CD4-positive, alpha-beta T cell treated with Interleukin-4 for 4 hours (primary cell): Measurements from ENCODE around the gene VANGL2.

Source experiments
- DNase-seq: peaks from one replicate; pipeline ENCODE4 v3.0.0-alpha.2; 2020

VANGL2 gene

GRCh38 chr1:160407839-160408801 is 7.8 kb downstream of the VANGL2 start:
- no peak for DNase-seq

DNA sequence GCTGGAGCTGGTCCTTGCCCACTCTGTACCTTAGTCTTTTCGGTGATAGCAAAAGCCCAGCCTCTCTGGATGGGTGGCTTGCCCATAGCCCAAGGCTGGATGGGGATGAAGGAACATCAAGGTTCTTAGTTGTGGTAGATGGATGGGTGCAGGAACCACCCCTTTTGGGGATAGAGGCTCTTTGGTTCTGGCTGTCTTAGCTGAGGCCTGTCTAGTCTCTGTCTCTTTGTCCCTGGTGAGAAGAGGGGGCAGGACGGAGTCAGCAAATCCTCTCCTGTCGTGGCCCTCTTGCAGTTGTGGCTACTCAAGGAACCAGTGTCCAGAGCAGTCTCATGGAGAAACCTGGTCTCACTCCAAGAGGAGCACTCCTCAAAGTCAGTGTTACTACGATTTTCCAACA is 8.5 kb downstream of the VANGL2 start:
- no peak for DNase-seq

DNA sequence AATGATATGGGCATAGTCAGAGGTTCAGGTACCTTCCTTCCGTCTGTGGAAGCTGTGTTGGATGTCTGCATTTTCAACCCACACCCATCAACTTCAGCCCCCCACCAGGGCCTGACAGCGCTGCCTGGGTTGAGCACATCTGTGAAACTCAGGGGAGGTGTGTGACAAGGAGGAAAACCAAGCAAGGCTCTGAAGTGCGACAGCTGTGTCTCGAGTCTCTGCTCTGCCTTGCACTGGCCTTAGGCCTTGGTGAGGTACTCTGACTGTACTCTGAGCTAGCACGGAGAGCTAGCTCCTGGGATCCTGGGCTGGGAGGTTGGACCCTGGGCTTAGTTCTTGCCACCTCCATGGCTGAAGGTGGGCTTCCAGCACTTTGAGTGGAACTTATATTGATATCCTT is 9.1 kb downstream of the VANGL2 start:
- no peak for DNase-seq

- no peak for DNase-seq
Measured at GRCh38 chr1:160410406-160411005, 10.1 kb downstream of the VANGL2 start.

DNA sequence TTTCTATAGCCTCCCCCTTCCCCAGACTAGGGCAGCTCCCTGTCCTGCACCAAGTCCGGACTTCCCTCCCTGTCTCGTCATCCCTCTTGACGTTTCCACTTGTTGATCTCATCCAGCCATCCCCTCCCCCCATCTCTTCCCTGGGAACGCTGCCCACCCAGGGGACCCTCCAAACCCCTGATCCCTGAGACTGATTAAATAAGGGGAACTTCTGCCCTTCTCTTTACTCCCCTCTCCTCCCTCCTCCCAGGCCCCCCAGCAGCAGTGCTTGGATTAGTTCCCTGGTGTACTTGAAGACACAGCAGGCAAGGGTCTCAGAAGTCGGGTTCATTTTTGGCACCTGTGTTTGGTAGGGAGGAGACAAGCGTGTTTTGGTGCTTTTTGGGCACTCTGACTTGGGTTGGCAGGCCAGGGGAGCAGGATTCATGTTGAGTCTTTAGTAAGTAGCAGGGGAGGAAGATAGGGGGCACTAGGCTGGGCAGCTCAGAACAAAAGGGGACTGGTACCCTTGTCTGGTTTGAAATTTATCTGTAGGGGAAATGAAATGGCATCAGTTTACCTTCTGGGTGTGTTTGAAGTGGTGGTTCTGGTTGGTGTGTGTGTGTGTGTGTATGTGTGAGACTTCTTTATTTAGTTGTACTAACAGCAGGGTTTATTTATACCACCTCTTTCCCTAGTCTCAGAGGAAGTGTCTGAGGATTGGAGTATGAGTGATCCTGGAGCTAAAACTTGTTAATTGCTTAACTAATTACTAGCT is 11.1 kb downstream of the VANGL2 start:
- no peak for DNase-seq

DNA sequence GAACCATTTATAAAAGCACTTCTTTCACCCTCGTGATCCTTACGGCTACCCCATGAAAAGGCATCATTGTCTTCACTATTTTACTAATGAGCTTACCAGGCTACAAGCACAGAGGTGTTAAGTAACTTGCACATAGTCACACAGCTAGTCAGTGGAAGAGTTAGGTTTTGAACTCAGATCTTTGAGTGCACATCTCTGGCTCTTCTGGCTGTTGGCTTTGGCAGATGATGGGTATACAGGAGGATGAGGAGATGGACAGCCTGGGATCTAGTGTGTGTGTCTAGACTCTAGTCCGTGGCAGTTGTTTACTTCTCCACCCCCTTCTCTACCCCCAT is 11.6 kb downstream of the VANGL2 start:
- no peak for DNase-seq

DNA sequence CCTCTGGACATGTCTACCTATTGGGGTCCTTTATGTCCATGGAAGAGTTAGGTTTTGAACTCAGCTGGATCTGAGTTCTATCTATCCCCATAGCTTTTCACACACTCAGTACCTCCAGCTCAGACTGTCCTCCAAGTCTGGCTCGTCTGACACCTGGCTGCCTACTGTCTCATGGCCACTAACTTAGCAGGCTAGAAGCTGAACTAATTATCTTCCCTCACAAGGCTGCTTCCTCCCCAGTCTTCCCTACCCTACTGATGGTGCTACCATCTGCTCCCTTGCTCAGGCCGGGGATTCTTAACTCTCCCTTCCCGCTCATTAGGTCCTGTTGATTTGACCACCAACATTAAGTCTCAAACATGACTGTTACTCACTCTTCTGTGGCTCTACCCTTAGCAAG is 13.4 kb downstream of the VANGL2 start:
- DNase-seq = no peak

DNA sequence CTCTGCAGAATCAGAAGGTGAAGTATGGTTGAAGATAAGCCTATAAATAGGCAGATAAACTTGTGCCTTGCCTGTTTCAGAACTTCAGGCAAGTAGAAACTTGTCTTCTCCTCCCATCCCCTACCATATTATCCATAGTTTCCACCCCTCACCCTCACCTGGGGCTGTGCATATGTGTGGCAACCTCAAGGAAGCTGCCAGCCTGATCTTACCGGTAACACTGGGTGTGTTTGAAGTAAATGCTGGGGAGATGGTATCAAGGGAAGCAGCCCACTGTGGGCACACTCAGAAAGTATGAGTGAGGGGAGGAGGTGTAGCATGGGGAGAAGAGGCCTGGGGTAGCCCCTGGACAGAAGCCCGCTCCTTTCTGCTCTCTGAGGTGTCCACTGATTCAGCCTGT is 14.5 kb downstream of the VANGL2 start:
- no peak for DNase-seq

- DNase-seq = no peak
Measured at GRCh38 chr1:160415696-160416290, 15.4 kb downstream of the VANGL2 start.

DNA sequence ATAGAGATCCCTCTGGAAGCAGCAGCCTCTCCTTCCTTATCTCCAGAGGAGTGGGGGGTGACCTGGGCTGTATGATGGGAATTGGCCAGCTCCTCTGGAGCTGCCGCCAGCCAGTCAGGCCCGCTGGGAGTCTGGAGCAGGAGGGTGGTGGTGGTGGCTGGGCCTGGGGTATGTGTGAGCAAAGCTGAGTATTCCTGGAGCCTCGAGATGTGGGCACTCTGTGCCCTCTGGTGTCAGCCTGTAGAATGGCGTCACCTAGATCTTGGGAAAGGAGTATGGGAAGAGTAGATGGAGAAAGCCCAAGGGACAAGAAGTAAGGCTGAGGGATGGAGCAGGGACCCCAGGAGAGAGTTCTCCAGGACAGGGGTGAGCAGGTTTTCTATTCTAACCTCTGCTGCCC is 16.0 kb downstream of the VANGL2 start:
- DNase-seq = no peak

GRCh38 chr1:160418483-160418882 is 18.1 kb downstream of the VANGL2 start:
- no peak for DNase-seq

DNA sequence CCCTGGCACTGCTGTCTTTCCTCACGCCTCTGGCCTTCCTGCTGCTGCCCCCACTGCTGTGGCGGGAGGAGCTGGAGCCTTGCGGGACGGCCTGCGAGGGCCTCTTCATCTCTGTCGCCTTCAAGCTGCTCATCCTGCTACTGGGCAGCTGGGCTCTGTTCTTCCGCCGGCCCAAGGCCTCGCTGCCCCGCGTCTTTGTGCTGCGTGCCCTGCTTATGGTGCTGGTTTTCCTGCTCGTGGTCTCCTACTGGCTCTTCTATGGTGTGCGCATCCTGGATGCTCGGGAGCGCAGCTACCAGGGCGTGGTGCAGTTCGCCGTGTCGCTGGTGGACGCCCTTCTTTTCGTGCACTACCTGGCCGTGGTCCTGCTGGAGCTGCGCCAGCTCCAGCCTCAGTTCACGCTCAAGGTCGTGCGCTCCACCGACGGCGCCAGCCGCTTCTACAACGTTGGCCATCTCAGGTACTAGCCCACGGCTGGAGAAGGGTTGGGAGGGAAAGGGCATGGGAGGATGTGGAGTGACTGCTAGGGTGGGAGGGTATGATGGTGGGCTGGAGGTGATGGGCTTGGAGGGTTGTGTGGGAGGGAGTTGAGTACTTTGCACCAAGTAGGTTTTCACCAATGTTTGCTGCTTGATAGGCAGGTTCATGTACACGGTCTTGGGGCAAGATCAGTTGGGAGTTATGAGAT is 18.9 kb downstream of the VANGL2 start:
- DNase-seq = no peak

DNA sequence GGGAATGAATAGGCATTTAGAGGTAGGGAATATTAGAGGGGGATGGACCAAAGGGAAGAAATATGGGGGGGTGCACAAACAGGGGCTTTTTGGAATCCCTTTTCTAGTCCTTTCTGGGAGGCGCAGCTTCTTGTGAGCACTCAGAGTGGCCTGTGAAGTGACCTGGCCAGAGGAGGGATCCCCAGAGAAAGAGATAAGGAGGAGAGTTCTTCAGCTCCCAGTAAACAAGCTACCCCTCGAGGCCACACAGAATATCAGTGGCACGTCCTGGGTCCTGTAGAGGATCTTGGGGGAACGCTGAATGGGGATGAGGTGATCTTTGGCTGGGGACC is 19.4 kb downstream of the VANGL2 start:
- no peak for DNase-seq

GRCh38 chr1:160420881-160421842 is 20.8 kb downstream of the VANGL2 start:
- DNase-seq = no peak

DNA sequence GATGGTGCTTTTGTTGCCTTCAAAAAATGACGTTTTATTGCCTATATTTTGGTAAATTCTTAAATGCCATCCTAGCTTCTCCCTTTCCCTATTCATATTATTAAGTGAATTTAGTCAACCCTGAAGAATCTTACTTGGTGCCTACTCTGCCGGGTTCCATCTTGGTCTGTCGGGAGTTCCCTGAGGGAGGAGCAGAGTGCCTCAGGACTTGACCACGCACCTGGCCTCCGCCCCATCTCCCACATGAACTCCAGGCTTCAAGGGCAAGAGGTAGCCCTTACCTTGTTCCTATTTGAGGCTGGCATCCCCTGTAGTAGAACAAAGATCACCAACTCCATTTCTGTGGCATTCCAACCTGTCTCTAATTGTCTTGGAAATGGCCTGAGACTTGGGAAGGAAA is 21.5 kb downstream of the VANGL2 start:
- DNase-seq = no peak

GRCh38 chr1:160423966-160424365 is 23.6 kb downstream of the VANGL2 start:
- DNase-seq = no peak

DNA sequence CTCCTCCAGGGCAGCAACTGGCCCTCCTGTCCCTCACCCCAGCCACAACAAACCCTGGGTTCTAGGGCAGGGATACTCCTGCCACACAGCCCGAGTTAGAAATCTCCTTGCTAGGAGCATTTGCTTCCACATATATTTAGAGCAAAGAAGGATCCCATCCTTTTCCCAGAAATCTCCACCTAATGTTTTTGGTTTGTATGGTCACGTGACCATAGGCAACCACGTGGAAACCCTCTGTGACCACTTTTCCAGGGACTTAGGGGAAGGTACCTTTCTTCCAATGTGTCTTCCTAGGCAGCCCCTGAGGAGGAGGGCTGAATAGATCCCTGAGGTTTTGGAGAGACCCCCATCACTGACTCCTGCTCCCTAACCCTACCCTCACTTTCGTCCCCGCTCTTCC is 25.5 kb downstream of the VANGL2 start:
- DNase-seq = no peak

DNA sequence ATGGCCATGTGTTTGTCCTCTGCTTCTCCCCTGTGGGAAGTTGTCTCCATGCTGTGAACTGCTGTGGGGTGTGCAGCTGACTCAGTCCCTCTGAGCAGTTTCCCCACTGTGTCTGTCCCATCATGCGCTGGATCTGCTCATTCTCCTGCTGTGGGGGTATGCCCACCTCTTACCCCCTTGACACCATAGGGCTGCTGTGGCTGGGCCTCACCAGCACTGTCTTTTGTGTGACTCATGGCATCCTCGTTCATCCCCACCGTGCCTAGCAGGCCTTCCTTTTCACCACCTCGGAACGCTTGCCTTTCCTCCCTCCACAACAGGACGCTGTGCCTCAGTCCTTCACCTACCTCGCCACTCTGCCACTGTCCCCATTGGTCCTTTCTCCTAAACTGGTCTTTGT is 27.3 kb downstream of the VANGL2 start:
- DNase-seq = no peak

DNA sequence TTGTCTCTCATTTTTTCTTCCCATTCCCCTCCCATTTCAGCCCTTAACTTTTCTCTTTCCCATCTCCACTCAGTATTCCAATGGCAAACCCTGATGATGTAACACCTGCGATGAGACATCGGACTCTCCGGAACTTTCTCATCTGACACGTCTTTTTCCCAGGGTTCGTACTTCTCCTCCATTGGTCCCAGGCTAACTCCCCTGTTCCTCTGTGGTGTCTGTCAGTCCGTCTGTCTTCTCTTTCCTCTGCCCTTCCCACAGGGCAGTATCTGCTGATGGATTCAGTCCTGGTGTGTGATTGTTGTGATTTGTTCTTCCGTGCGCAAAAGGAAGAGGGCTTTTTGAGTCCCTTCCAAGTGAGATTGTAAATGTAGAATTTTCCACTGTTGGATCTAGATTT is 27.7 kb downstream of the VANGL2 start:
- DNase-seq = no peak

DNA sequence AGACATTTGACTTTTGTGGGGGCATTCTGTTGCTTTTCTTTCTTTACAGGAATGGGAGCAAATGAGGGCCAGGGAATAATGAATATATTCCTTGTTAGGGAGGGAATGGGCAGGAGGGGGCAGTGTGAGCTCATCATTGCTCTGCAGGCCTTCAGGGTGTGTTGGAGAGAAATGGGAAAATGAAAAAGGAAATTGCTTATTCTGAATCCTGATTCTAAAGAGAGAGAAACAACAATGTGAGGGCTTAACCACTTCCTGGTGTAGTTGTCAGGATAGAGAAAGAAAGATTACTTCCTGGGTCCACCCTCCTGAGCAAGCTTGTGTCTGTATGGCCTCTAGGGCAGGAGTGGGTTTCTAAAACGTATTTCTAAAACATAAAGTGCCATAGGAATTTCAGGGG is 28.3 kb downstream of the VANGL2 start:
- DNase-seq = peak; percentile 56

DNA sequence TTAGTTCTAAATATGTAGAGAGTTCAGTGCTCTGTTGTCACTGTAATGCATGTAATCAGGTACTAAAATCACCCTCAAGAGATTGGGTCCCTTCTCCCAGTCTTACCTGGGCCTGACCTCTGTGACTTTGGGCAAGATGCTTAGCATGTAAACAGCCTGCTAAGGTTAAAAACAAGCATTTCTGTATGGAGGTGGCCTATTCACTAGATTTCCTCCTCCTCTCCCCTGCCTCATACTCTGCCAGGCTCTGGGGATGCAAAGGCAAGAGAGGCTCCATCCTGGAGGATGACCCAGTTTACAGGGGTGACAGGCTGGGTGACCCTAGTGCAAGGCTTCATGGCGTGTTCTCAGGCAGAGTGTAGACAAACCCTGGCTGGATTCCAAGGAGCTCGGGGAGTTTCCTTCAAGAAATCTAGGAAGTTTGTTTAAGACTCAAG is 28.8 kb downstream of the VANGL2 start:
- no peak for DNase-seq
